ENCODE measurements around the gene CALY.

Gene CALY

GRCh38 chr10:133308421-133309099 is 28.1 kb downstream of the CALY start, which contains the start of the genes TUBGCP2 and ZNF511:
Gene TUBGCP2 (minus strand): TSS chr10:133308872. CDS start chr10:133302941, 5,931 bp downstream.
Gene ZNF511 (plus strand): TSS chr10:133308914. CDS start chr10:133308944, 30 bp downstream.
- H3K4me3 ChIP-seq (ENCODE audit: low read depth, low read length): peak within 1 kb of the TSS; percentile 76
- peak; percentile 28 for DNase-seq (ENCODE audit: low read depth)
- in situ Hi-C loops (cut with HindIII; ENCODE audit: low sequenced_read_pairs): no loop called here
- peak; percentile 9 for TF ChIP-seq CTCF (IDR thresholded peaks at IDR 0.05; ENCODE audit: low read depth, low read length, missing control alignments)

GRCh38 chr10:133307776-133308420 is 28.8 kb downstream of the CALY start:
- peak; percentile 76 for TF ChIP-seq CTCF (IDR thresholded peaks at IDR 0.05; ENCODE audit: low read depth, low read length, missing control alignments)
- in situ Hi-C loops (cut with HindIII; ENCODE audit: low sequenced_read_pairs): no loop called here
- H3K4me3 ChIP-seq (ENCODE audit: low read depth, low read length): peak overlapping the region; percentile 76
- peak; percentile 20 for DNase-seq (ENCODE audit: low read depth)

- no peak for TF ChIP-seq CTCF (IDR thresholded peaks at IDR 0.05; ENCODE audit: low read depth, low read length, missing control alignments)
- H3K4me3 ChIP-seq (ENCODE audit: low read depth, low read length): no peak overlapping the region
- DNase-seq (ENCODE audit: low read depth): no peak
- in situ Hi-C loops (cut with HindIII; ENCODE audit: low sequenced_read_pairs): no loop called here
These were observed 29.7 kb downstream of the CALY start for GRCh38 chr10:133306941-133307379.

- in situ Hi-C loops (cut with HindIII; ENCODE audit: low sequenced_read_pairs): no loop called here
These were observed 30.6 kb downstream of the CALY start for GRCh38 chr10:133306097-133306476.

GRCh38 chr10:133303206-133303605 is 33.5 kb downstream of the CALY start:
- no peak for TF ChIP-seq CTCF (IDR thresholded peaks at IDR 0.05; ENCODE audit: low read depth, low read length, missing control alignments)
- in situ Hi-C loops (cut with HindIII; ENCODE audit: low sequenced_read_pairs): no loop called here
- no peak for DNase-seq (ENCODE audit: low read depth)
- H3K4me3 ChIP-seq (ENCODE audit: low read depth, low read length): no peak overlapping the region

More at GRCh38 chr10:133306097-133306476, 30.6 kb downstream of the CALY start:
- DNase-seq (ENCODE audit: low read depth): no peak
- TF ChIP-seq CTCF (IDR thresholded peaks at IDR 0.05; ENCODE audit: low read depth, low read length, missing control alignments): no peak
- no peak overlapping the region for H3K4me3 ChIP-seq (ENCODE audit: low read depth, low read length)

GRCh38 chr10:133302230-133302629 is 34.5 kb downstream of the CALY start:
- in situ Hi-C loops (cut with HindIII; ENCODE audit: low sequenced_read_pairs): no loop called here
- H3K4me3 ChIP-seq (ENCODE audit: low read depth, low read length): no peak overlapping the region
- DNase-seq (ENCODE audit: low read depth): no peak
- no peak for TF ChIP-seq CTCF (IDR thresholded peaks at IDR 0.05; ENCODE audit: low read depth, low read length, missing control alignments)

Measured in astrocyte of the cerebellum (primary cell).